ENCODE measurements around the gene GALNT14. TPM values are rescaled to one million over a fixed set of nuclear protein-coding genes. Genes with fewer than 3 reads are reported as not detected.

The GALNT14 gene
- total RNA-seq, 1 experiment from 2014 or later, result 2.7 TPM

- H3K36me3 Mint-ChIP-seq (ENCODE audit: insufficient read depth in 1 of 3, low read depth in 3 of 3), result peaks cover 5 to 7% (median 6%) of the 10 kb centered on the region in 3 experiments; a peak in 5 of 7 replicates
- Histone ChIP-seq H3K4me1 (ENCODE audit: insufficient read depth, low read length) (peaks cover 4% of the 10 kb centered on the region; the same call in 1 of the 2 replicates), H4K5ac (ENCODE audit: insufficient read length, low read depth, low read length) (no peak overlapping the region), H4K91ac (ENCODE audit: insufficient read length, low read depth, low read length) (no peak overlapping the region), H3K9me3 (ENCODE audit: control insufficient read depth, low read depth, low read length) (no peaks in the 10 kb centered on the region), H3K27ac (ENCODE audit: insufficient read length, low read depth, low read length) (no peak overlapping the region), H3K9ac (ENCODE audit: extremely low read depth, insufficient read length, low read length) (no peak overlapping the region), H2AFZ (ENCODE audit: low read length) (no peak overlapping the region), H4K20me1 (ENCODE audit: control insufficient read depth, insufficient read depth, insufficient read length) (no peaks in the 10 kb centered on the region), H3K79me2 (ENCODE audit: insufficient read depth, low read length) (no peaks in the 10 kb centered on the region), H3K23ac (ENCODE audit: insufficient read length, low read depth, low read length) (no peak overlapping the region), H3K18ac (ENCODE audit: insufficient read length, low read depth, low read length) (no peak overlapping the region), H3K56ac (ENCODE audit: insufficient read length, low read depth, low read length) (no peak overlapping the region), H2BK15ac (ENCODE audit: low read depth, low read length) (no peak overlapping the region), H3K79me1 (ENCODE audit: insufficient read depth, low read depth, low read length, poor library complexity, severe bottlenecking) (no peaks in the 10 kb centered on the region), H2BK120ac (ENCODE audit: low read depth, low read length, poor library complexity, severe bottlenecking) (no peak overlapping the region), H3K27me3 (ENCODE audit: insufficient read depth, low read length) (no peaks in the 10 kb centered on the region), H3T11ph (ENCODE audit: low read length) (no peak overlapping the region), H3K4ac (ENCODE audit: low read depth, low read length) (no peak overlapping the region), H2AK5ac (ENCODE audit: insufficient read length, low read length) (no peak overlapping the region), H2BK5ac (ENCODE audit: insufficient read length, low read length) (no peak overlapping the region), H3K4me2 (ENCODE audit: insufficient read depth, insufficient read length, low read length) (no peak overlapping the region), H2BK12ac (ENCODE audit: insufficient read length, low read depth, low read length) (no peak overlapping the region), H2BK20ac (ENCODE audit: low read depth, low read length, poor library complexity, severe bottlenecking) (no peak overlapping the region), H3K14ac (ENCODE audit: insufficient read depth, low read length) (no peak overlapping the region), H4K8ac (replicated peaks; ENCODE audit: insufficient read length, low read depth, low read length) (no peak overlapping the region), H3K23me2 (ENCODE audit: insufficient read length, low read depth, low read length, poor library complexity, severe bottlenecking) (no peaks in the 10 kb centered on the region)
- H3K4me1 Mint-ChIP-seq, result peaks cover 47 to 53% of the 10 kb centered on the region in 2 experiments
- no peak overlapping the region for H3K27ac Mint-ChIP-seq
- peaks cover 8% of the 10 kb centered on the region for H3K27me3 Mint-ChIP-seq (ENCODE audit: low read depth)
- no CpG with 5 or more reads among the region's 3 CpGs for WGBS (ENCODE audit: extremely low coverage, insufficient read length, low lambda C conversion rate)
- DNase-seq, result no peak
- H3K4me3 Mint-ChIP-seq, result no peak overlapping the region
- no peak for TF ChIP-seq CTCF (conservative IDR thresholded peaks at IDR 0.05)
- peaks cover 3 to 8% of the 10 kb centered on the region in 2 experiments; a peak in 3 of 5 replicates for H3K9me3 Mint-ChIP-seq
Observed at GRCh38 chr2:30883822-30884221, 254.4 kb downstream of the GALNT14 start.

Data from H9 (cell line).